Activated CD8-positive, alpha-beta memory T cell treated with anti-CD3 and anti-CD28 coated beads for 48 hours (primary cell): Measurements from ENCODE around the gene SNCAIP.
"Not testable (repeated sequence)": the region's sequence is repeated elsewhere in the genome, so short reads cannot be mapped to it uniquely, and the experiment has no call there.

Experiments
- DNase-seq, 3 experiments: peaks; one replicate each; pipeline ENCODE4 v3.0.0-alpha.2; 2020; ENCODE audit warnings: low read depth in 2 of 3, low spot score in 2 of 3

The SNCAIP gene

DNA sequence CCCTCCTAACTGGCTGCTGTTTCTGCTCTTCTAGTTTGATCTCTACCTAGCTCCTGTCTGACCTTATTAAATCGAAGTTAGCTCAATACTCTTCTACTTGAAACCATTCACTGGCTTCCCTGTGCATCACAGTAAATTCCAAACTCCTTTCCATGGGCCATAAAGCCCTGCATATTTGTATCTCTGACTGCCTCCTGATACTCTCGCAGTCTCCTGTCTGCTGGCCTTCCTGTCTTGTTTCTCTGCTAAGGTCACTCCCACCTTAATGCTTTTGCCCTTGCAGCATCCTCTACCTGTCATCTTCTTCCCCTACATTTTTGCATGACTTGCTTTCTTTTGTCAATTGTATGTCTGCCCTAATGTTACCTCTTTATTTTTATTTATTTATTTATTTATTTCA lies 44.8 kb downstream of the SNCAIP start:
- no peak for DNase-seq

- DNase-seq, result no peak
Measured at GRCh38 chr5:122358372-122358979, 46.4 kb downstream of the SNCAIP start.

DNA sequence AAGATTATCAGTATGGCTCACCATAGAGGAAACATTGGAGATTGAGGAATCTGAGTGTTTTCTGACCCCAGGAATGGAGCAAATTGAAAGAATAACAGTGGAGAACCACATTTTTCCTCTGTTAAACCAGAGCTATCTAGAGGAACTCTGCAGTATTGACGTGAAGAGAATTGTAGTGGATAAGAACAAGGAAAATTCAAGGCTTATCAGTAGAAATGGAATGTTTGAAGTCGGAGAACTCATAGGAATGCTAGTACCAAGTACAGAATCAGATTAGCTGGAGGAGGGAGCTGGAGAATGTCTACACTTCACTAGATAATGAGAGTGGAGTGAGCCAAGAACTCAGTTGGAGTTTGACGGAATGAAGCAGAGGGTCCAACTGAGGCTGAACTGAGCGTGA lies 50.3 kb downstream of the SNCAIP start:
- DNase-seq, result no peak

DNA sequence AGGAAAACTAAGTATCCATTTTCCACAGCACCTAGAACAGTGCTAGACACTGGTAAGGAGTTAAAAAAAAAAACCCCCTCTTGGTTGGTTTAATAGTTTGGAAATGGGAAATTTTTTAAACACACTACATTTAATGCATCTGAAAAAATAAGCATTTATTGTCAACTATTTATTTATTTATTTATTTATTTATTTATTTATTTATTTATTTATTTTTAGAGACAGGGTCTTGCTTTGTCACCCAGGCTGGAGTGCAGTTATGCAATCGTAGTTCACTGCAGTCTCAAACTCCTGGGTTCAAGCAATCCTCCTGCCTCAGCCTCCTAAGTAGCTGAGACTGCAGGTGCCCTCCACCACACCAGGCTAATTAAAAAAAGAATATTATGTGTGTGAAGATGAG lies 51.6 kb downstream of the SNCAIP start:
- no peak for DNase-seq

DNA sequence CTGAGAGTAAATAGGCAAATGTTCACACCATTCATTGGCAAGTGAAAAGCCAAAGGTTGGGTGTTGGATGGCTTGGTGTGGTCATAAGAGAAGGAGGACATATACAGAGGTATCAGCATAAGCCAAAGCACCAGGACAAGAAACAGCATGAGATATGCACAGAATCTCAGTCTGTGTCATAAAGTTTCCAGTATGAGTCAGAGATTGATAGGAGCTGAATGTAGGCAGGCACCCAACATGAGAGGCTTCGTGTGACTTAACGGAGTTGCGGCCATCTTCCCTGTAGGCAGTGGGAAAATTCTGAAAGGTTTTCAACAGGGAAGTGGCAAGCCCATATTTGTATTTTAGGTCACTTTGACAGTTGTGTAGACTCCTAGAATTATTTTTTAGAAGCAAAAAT lies 54.5 kb downstream of the SNCAIP start:
- DNase-seq, result no peak

DNA sequence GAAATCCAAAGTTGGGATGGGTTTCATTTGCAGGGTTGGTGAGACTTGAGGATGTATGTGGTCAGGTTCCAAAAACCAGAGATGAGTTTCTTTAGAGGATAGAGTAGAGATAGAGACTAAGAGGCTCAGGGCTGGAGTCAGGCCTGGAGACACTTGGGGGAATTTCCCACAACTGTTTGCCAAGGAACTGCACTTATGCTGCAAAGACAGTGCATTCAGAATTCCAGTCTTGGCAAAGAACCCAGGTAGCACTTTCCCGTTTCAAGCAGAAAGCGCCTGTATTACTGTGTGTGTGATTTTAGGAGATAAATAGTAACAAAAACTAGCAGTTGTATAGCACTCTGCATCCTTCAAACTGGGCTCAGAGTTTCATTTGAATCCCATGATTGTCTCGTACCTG lies 55.4 kb downstream of the SNCAIP start:
- DNase-seq, result no peak

DNA sequence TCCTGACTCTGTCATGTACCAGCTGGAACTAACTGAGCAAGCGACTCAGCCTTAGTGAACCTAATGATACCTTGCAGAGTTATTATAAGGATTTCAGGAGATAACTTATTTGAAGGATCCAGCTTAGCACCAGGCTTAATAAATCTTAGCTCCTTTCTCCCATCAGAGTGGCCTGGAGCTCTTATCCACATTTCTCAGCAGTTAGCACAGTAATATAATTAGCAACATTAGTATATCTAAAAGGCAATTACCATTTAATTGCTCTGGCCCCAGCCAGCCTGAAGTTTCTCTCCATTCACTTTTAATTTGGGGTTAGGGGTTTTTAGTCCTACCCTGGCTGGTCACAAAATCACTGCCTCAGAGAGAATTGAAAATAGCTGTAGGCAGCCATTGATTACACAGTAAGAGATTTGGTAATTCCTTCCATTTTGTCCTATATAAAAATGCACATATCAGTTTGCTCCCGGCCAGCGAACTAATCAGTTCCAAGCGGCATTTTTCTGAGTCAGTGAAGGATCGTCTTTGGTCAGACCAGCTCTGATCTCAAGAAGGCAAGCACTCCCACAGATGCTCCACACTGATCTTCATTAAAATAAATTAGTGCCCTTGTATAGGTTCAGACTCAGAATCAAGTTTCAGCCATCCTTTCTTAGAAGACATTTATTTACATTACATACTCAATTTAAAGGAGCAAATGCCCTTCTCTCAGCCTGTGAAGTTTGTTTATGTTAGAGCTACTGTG lies 56.6 kb downstream of the SNCAIP start:
- DNase-seq, result no peak

- no peak for DNase-seq
Measured at GRCh38 chr5:122369253-122369815, 57.3 kb downstream of the SNCAIP start.

DNA sequence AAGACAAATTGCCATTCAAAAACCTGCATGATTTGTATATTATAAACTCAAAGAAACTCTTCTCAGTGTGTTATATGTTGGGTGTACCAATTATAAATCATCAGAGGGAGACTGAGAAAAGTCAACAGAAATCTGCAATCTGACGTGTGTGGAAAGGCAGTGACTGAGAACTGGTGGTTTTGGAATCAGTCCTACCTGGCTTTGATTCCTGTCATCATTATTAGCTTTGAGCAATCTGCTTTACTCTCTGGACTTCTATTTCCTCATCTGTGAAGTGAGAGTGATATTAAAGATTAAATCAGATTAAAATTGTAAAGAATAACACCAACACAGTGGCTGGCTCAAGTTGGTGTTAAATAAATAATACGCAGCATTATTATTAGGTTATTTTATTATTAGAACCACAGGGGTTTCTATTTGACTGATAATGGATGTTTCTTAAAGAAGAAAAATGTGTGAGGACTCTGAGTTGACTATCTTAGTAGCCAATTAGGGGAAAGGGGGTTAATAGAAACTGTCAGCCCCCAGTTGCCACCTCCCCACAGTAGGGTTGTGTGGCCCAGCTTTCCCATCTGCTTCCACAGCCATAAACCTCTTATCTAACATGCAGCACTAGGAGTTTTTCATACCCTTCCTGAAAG lies 59.6 kb downstream of the SNCAIP start:
- no peak for DNase-seq

DNA sequence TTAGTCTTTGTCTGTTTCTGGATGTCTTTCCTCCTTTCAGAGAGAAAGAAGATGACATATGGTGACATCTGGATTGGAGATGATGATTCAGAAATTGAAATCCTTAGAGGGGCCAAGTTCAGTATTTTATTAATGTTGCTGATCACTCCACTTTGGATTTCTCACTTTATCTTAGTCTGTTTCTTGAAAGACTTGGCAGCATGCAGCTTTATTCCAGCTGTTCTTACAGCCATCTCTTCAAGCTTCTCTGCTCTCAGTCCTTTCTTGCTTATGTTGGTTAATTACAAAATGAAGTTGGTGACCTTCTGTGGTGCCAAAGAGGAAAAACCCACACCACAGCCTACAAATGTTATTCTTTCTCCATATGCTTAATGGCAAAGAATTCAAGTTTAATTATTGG lies 62.1 kb downstream of the SNCAIP start:
- DNase-seq, result no peak

- no peak for DNase-seq
Measured at GRCh38 chr5:122375801-122376200, 63.8 kb downstream of the SNCAIP start.

DNA sequence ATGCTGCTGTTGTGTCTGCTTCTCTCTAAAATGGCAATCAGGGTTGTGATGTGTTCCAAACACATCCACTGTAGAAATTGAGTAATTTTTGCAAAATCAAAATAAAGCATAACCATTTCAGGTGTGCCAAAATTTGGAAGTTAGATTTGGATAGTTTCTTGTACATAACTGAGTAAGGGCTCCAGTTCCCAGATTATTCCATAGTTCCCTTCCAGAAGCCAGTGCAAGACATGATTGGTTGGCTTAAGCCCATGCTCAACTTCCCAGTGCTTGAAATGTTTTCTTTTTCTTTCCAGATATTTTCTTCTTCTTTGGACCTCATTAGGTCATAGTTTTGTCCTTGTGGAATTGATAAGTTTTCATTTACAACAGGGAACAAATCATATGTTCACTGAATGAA lies 64.2 kb downstream of the SNCAIP start:
- no peak for DNase-seq

DNA sequence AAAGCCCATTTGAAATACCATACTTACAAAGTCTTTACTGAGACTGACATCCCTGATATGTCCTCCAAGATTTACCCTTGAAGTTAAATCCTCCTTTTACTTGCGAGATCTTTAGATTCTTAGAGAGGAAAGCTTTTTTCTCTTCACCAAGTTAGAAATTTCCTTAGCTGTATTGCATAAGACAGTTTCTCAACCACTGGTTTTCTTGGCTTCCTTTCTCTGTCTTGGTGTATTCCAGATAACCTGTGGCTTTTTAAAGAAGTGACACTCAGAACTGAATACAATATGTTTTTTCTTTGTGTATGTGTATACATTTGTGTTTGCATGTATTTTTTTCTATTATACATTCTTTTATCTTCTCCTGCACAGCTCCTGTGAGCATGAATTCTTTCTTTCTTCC lies 65.0 kb downstream of the SNCAIP start:
- no peak for DNase-seq

DNA sequence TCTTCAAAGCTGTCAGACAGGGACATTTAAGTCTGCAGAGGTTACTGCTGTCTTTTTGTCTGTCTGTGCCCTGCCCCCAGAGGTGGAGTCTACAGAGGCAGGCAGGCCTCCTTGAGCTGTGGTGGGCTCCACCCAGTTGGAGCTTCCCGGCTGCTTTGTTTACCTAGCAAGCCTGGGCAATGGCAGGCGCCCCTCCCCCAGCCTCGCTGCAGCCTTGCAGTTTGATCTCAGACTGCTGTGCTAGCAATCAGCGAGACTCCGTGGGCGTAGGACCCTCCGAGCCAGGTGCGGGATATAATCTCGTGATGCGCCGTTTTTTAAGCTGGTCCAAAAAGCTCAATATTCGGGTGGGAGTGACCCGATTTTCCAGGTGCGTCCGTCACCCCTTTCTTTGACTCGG lies 70.9 kb downstream of the SNCAIP start:
- DNase-seq, result not testable (repeated sequence)

- DNase-seq, result no peak
Measured at GRCh38 chr5:122384739-122385235, 72.8 kb downstream of the SNCAIP start.

DNA sequence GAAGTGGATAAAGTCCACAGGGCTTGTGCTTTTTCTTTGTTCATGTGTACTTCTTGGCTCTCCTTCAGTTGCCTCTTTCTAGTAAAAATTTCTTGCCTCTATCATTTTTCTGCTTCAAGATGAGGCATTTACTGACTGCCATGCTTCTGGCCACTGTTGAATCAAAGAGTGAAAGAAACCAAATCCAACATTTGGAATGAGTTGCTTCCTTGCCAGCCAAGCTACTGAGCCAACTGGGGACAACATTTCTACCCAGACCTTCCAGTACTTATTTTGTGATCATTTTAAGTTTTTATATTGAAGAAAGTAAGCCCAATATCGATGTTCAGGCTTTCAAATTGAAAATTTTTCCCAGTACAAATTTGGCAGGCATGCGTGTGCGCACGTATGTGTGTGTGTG lies 73.2 kb downstream of the SNCAIP start:
- no peak for DNase-seq

DNA sequence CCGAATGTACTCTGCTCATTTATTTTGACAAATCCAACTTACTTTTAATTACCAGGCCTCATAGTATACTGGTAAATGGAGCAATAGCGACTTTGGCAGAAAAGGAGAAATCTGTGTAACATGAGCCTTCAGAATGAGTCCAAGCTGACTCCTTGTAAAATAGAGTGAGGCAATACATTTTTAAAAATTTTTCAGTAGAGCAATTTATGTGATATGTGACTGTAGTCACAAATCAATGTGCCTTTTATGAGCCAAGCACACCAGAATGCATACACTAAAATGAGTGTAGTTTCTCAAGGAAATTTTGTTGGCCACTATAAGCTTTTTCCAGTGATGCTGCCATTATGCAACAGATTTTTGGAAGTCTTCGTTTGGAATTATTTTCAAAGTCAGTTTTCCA lies 73.8 kb downstream of the SNCAIP start:
- DNase-seq, result no peak

DNA sequence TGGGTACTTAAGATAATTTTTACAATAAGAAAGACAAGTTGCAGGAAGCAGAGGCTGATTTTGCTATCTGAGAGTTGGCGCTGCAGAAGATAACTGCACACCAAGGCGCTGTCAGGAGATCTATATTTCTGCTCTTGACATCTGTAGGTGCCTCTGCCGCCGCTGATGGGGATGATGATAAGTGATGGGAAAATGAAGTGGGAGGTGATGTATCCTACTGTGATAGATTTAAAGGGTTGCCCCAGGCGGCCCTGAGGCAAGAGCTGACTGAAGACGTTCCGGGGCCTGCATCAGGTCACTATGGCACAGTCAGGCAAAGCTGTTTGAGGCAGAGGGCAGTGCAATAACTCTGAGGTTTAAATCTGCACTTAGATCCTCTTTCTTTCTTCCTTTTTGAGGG lies 78.1 kb downstream of the SNCAIP start:
- no peak for DNase-seq

GRCh38 chr5:122390694-122391093 lies 78.7 kb downstream of the SNCAIP start:
- no peak for DNase-seq

- no peak for DNase-seq
Measured at GRCh38 chr5:122391621-122392020, 79.6 kb downstream of the SNCAIP start.

- DNase-seq, result no peak
Measured at GRCh38 chr5:122392224-122392623, 80.2 kb downstream of the SNCAIP start.

DNA sequence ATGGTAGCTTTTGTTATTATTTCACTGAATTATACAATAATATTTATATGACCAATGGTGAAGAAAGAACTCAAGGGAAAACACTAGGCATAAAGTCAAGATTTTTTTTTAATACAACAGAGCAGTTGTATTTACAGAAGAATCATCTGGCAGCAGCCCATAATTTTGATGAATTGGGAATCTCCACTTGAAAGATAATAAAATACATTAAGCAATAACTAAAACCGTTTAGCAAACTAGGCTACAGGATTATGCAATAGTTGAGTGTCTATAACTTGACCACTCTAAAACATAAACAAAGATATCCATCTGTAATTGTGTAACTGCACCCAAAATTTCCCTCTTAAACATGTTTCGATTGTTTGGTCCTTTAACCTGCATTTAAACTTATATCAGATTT lies 80.8 kb downstream of the SNCAIP start:
- no peak for DNase-seq
